HG02798 (cell line): Measurements from ENCODE around the gene IL21.
"Not testable (repeated sequence)": the region's sequence is repeated elsewhere in the genome, so short reads cannot be mapped to it uniquely, and the experiment has no call there.

Experiments
- ATAC-seq: cut with Tn5 transposase; IDR thresholded peaks from one replicate; pipeline ENCODE4 v1.9.1; 2021; ENCODE audit warnings: mild to moderate bottlenecking; ENCODE audit not compliant: unreplicated experiment, poor library complexity

Gene IL21

GRCh38 chr4:122621016-122621507 lies at the start of gene IL21:
Gene IL21 (minus strand): TSS chr4:122621066. CDS start chr4:122621011, 55 bp downstream.
- ATAC-seq, result no peak

GRCh38 chr4:122669911-122670738 lies 49.3 kb upstream of the IL21 start:
- no peak for ATAC-seq

DNA sequence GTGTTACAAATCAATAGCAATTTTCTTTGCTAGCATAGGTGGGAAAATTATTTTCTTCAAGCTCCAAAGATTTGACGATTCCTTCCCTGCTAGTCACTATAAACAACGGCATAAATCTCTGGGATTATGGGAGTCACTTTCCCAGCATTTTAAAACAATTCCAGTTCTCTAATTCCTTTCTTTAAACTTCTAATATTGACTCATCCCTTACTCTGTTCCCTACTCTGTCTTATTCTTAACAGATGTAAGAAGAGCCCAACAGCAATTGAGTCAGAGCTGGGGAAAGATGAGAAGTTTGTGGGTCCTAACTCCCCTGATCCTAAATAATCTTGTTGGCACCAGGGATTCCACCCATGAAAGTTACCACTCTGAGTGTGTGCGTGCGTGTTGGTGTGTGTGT lies 47.4 kb upstream of the IL21 start:
- ATAC-seq, result no peak

GRCh38 chr4:122666527-122667245 lies 45.8 kb upstream of the IL21 start:
- ATAC-seq, result no peak

DNA sequence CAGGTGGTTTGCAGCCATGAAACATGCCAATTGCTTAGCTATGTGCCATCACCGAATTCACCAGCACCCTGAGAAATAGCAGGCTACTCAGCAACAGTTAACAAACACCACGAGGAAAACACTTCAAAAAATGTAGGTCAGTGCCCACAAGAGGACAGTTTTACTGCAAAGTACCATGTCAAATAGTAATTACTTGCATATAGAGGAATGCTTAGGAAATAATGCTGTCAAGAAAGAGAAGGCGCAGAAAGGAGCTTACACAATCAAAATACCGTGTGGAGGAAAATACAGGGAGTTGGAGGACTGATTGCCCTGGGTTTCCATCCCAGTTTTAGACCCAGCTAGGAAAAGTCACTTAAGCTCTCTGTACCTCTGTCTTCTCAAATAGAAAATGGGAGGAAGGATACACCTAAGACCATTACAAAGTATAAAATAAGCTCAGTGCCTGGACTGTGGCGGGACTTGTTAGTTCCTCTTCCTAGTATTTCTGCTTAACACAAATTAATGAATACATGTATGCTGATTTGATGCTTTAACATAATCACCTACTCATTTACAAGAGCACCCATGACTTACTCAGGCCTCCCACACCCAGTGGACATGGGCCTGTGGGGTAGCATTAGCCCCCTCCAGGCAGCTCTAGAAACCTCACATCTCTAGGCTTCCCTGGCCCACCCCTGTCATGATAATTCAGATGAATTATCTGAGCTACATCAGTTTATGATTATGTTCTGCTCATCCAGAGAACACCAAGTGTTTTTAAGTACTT lies 44.5 kb upstream of the IL21 start:
- no peak for ATAC-seq

DNA sequence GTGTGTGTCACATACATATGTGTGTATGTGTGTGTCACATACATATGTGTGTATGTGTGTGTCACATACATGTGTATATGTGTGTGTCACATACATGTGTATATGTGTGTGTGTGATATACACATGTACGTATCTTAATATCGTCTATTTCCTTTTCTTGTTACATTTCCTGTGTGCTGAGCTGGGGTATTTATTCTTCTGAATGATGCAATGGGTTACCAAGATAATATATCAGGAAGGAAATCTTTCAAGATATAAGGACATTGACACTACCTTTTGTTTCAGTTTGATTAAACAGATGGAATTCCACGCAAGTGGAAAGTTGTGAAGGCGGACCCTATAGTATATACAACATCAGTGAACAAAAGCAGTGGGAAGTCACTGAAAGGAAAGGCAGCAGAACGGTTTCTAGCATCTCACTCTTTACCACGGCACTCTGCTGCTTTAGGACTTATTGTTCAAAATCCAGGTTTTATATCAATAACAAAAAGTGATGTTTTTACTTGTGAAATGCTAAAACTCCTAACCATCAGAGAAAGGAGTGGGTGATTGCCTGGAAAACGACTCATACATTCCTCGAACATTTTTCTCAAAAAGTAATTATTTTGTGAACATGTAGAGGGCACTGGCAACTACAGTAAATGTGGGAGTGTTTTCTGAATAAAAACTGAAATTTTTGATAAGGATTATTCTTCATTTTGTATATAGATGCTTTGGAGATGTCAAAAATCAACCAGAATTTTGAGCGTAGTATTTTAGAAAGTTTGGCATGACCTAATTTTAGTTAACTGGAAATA lies 43.1 kb upstream of the IL21 start:
- ATAC-seq, result no peak

DNA sequence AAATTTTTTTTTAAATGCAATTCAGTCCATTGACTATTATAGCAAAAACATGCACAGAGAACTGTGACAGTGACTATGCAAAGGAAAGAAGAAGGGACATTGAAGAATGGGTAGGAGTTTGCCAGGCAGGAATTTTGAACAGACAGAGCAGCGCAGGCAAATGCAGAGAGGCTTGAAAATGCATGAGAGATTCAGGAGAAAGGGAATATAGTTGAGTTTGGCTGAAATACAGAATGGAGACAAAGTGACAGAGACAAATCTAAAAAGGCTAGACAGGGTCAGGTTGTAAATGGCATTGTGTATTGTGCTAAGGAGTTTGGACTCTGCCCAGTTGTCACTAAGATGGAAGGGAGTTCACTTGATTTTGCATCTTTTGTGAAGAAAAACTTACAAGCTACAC lies 42.4 kb upstream of the IL21 start:
- ATAC-seq, result no peak

DNA sequence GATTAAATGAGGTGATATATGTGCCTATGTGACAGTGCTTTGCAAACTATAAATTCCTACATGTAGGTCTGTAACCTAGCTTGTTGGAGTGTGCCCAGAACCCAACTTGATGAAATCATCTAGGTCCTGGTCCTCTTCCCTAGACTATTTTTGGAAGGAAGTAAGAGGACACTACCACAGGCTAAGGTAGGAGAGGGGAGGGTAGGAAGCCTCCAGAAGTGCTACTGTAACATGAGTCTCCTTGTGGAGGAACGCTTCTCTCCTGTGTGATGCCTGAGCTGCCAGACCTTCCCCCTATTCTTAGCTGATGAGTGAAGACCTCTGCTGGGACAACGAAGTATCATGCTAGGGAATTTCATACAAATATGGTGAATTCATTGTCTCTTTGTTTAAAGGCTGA lies 41.8 kb upstream of the IL21 start:
- no peak for ATAC-seq

DNA sequence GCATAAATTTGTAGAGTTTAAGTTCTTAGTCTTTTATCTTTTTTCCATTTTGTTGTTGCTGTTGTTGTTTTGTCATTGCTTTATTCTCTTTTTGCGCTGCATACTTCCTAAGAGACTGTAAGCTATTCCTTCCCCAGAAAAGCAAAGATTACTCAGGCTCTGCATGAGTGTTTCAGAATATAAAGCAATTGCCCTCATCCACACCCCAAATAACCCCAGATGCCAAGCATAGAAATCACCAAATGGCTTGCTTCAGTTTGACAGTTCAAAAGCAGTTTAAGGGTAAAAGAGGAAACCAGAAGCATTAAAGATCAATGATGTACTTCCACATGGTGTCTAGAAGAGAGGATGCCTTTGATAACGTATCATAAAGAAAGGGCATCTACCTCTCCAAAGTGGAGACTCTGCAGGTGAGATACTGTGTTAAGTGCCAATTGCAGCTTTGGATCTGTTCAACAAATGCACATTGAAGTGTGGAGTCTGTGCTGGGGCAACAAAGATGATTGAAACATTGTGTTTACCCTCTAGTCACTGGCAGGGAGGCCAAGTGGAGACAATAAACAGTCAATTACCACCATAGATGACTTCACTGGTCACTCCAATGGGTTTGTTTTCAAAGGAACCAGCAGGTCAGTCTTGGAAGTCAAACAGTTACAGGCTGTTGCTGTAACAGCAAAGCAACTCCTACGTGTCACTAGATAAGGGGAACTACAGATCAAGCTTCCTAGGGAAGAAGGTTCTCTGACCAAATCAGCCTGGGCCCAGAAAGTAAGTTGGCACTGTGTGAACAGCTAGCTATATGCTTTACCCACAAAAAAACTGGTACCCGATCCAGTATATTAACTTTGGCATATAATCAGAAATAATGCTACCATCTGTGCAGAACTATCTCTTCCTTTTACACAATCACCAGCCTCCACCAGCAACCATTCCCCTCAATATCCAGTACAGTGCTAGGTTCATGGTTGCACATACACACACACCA lies 40.6 kb upstream of the IL21 start:
- ATAC-seq, result no peak

DNA sequence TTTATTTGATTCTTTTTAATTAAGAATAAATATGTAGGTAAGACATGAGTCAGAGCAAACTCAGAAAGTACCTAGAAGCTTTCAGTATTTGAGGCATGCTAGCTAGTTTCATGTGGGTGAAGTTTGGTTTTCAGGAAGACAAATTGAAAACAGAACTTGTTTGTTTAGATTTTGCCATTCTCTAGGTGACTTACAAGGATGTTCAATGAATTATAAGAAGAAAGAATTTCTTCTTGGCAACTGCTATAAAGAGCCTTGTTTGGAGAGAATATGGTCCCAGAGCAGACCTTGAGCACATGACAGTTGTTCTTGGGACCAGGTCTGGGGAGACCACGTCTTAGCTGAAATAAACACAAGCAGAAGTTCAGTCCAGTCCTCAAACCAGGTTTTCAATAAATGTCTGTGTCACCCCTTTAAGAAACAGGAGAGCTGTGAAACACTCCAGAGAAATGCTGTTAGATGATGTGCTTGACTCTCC lies 38.0 kb upstream of the IL21 start:
- peak; percentile 96 for ATAC-seq

GRCh38 chr4:122658377-122658776 lies 37.5 kb upstream of the IL21 start:
- ATAC-seq, result no peak

DNA sequence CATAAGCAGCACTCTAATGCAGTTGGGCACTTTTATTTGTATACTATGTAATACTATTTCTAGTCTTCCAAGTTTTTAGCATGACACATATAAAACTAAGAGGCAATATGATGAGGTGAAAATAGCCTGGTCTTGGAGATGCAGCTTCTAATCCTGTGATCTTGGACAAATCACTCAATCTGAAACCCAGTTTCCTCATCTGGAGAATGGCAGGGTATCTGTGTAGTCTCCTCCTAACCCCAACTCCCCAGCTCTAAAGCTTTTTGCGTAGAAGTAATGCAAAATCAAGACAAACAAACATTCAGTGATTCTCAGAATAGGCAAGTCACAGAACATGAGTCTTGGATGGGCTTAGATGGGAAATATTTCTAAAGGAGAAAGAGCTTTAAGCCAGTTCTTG lies 36.7 kb upstream of the IL21 start:
- ATAC-seq, result no peak

GRCh38 chr4:122656583-122656982 lies 35.7 kb upstream of the IL21 start:
- not testable (repeated sequence) for ATAC-seq

GRCh38 chr4:122652379-122652778 lies 31.5 kb upstream of the IL21 start:
- ATAC-seq, result peak; percentile 57

DNA sequence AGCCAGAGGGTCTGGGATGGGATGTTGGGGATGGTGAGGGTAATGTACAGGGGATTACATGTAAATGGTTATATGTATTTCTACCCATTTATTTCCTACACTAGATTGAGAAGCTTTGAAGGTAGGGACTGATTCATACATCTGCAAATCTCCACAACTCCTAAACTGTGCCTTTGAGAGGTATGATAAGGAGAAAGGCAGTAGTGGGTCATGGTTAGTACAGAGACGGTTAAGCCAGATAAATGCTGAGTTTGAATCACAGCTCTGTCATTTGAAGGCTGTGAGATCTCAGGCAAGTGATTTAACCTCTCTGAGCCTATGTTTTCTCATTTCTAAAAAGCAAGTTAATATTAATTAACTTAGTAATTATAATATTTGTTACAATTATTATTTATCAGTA lies 29.3 kb upstream of the IL21 start:
- ATAC-seq, result no peak

GRCh38 chr4:122647656-122648055 lies 26.8 kb upstream of the IL21 start:
- ATAC-seq, result no peak

- peak; percentile 62 for ATAC-seq
Measured at GRCh38 chr4:122643257-122643656, 22.4 kb upstream of the IL21 start.

- no peak for ATAC-seq
Measured at GRCh38 chr4:122639181-122639580, 18.3 kb upstream of the IL21 start.

DNA sequence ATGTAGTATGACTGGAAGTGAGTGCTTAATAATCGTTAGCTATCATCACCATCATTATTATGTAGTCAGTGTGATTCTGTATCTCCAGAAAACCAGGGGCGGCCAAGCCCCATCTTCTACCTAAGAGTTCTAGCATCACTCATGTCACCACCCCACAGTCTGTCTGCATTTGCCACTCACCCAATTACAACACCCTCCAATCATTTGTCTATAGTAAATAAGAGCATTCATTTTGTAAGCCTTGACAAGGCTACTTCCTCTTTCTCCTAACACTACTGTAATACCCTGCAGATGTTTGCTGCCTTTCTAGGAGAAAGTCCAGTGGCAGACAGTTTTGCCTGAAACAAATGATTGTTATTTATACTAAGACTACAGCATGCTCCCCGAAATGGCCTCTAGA lies 15.8 kb upstream of the IL21 start:
- peak; percentile 54 for ATAC-seq
